Hepatocyte (in vitro differentiated cells): ENCODE data around the gene GPC3.

Source experiments
- EZH2 ChIP-seq: fragments of 200-600 bp; sonication (generic); IDR thresholded peaks from 2 replicates; pipeline ENCODE4 v1.6.1; 2016; ENCODE audit warnings: antibody characterized with exemption, mild to moderate bottlenecking, borderline replicate concordance
- EZH2phosphoT487 ChIP-seq: fragments of 200-600 bp; sonication (generic); IDR thresholded peaks from one replicate; pipeline ENCODE4 v1.6.1; 2018; ENCODE audit warnings: antibody characterized with exemption, mild to moderate bottlenecking, low read depth, moderate library complexity; ENCODE audit not compliant: unreplicated experiment, severe bottlenecking
- TF ChIP-seq, protein P1 (sequence below): fragments of 200-600 bp; sonication (generic); IDR thresholded peaks from 2 replicates; pipeline ENCODE4 v1.5.1; 2016; ENCODE audit warnings: antibody characterized with exemption, mild to moderate bottlenecking; ENCODE audit not compliant: poor library complexity

GRCh38 chrX:133857640-133858269 is 127.6 kb downstream of the GPC3 start:
- TF ChIP-seq, protein P1, sequence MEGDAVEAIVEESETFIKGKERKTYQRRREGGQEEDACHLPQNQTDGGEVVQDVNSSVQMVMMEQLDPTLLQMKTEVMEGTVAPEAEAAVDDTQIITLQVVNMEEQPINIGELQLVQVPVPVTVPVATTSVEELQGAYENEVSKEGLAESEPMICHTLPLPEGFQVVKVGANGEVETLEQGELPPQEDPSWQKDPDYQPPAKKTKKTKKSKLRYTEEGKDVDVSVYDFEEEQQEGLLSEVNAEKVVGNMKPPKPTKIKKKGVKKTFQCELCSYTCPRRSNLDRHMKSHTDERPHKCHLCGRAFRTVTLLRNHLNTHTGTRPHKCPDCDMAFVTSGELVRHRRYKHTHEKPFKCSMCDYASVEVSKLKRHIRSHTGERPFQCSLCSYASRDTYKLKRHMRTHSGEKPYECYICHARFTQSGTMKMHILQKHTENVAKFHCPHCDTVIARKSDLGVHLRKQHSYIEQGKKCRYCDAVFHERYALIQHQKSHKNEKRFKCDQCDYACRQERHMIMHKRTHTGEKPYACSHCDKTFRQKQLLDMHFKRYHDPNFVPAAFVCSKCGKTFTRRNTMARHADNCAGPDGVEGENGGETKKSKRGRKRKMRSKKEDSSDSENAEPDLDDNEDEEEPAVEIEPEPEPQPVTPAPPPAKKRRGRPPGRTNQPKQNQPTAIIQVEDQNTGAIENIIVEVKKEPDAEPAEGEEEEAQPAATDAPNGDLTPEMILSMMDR: no peak
- TF ChIP-seq EZH2: no peak
- TF ChIP-seq EZH2phosphoT487: no peak
